Bronchial epithelial cell (primary cell): ENCODE data around the gene TMC1. TPM values are rescaled to one million over a fixed set of nuclear protein-coding genes. Genes with fewer than 3 reads are reported as not detected.

Experiments
- DNase-seq: peaks from one replicate; pipeline ENCODE4 v3.0.0-alpha.2; 2010; ENCODE audit warnings: low read depth
- FAIRE-seq: peaks from 2 replicates; lab custom pipeline; 2011; peaks lifted over from hg19 to GRCh38; lab: Jason Lieb, UNC
- H3K27me3 ChIP-seq: 2 replicates; pipeline ENCODE4 v1.5.1; 2011; ENCODE audit warnings: low read length; ENCODE audit not compliant: control insufficient read depth, insufficient read depth
- H3K36me3 ChIP-seq: 2 replicates; pipeline ENCODE4 v1.5.1; 2011; ENCODE audit warnings: low read length; ENCODE audit not compliant: control insufficient read depth, insufficient read depth
- H3K4me3 ChIP-seq: 2 replicates; pipeline ENCODE4 v1.5.1; 2011; ENCODE audit warnings: mild to moderate bottlenecking, low read depth, low read length, control low read depth
- CTCF ChIP-seq: IDR thresholded peaks from 2 replicates; pipeline ENCODE4 v1.5.1; 2011; ENCODE audit warnings: mild to moderate bottlenecking, moderate library complexity, low read length, control low read depth, inconsistent platforms; ENCODE audit not compliant: insufficient read depth, severe bottlenecking
- total RNA-seq: library from RNA; depleted of rRNA; stranded (reverse); fragments of >200 nt; gene quantifications from 2 replicates; pipeline ENCODE4 v1.2.1, GENCODE V29; 2014

Gene TMC1
- total RNA-seq, 1 donor from 2014 or later: not detected

- DNase-seq (no peak), FAIRE-seq (no peak)
- Histone ChIP-seq H3K27me3 (no peaks in the 10 kb centered on the region), H3K4me3 (no peak overlapping the region), H3K36me3 (no peaks in the 10 kb centered on the region)
- TF ChIP-seq CTCF: no peak
Observed at GRCh38 chr9:72574156-72574810, 52.9 kb downstream of the TMC1 start.

GRCh38 chr9:72575666-72576065 is 54.3 kb downstream of the TMC1 start:
- Histone ChIP-seq H3K36me3 (no peaks in the 10 kb centered on the region), H3K27me3 (no peaks in the 10 kb centered on the region), H3K4me3 (no peak overlapping the region)
- DNase-seq: no peak
- TF ChIP-seq CTCF: no peak
- no peak for FAIRE-seq

GRCh38 chr9:72576087-72576486 is 54.7 kb downstream of the TMC1 start:
- no peak for DNase-seq
- no peak for FAIRE-seq
- Histone ChIP-seq H3K4me3 (no peak overlapping the region), H3K27me3 (no peaks in the 10 kb centered on the region), H3K36me3 (no peaks in the 10 kb centered on the region)
- no peak for TF ChIP-seq CTCF

GRCh38 chr9:72577212-72577753 is 55.9 kb downstream of the TMC1 start:
- no peak for TF ChIP-seq CTCF
- H3K4me3 ChIP-seq: no peak overlapping the region
- H3K27me3 ChIP-seq: no peaks in the 10 kb centered on the region

GRCh38 chr9:72579190-72579589 is 57.8 kb downstream of the TMC1 start:
- no peak for FAIRE-seq
- H3K36me3 ChIP-seq: no peaks in the 10 kb centered on the region
- H3K4me3 ChIP-seq: no peak overlapping the region
- DNase-seq: peak; percentile 91
- no peaks in the 10 kb centered on the region for H3K27me3 ChIP-seq
- no peak for TF ChIP-seq CTCF

More at GRCh38 chr9:72577212-72577753, 55.9 kb downstream of the TMC1 start:
- FAIRE-seq (no peak), DNase-seq (peak; percentile 97)
- no peaks in the 10 kb centered on the region for H3K36me3 ChIP-seq
